Urothelium cell line (cell line): ENCODE data around the gene ADAT1.
"Not testable (repeated sequence)": the region's sequence is repeated elsewhere in the genome, so short reads cannot be mapped to it uniquely, and the experiment has no call there.

ENCODE experiments used
- DNase-seq: peaks from one replicate; pipeline ENCODE4 v3.0.0; 2011; ENCODE audit warnings: low spot score, mixed read lengths
- FAIRE-seq: peaks from 2 replicates; lab custom pipeline; 2011; peaks lifted over from hg19 to GRCh38; lab: Jason Lieb, UNC

Gene ADAT1

DNA sequence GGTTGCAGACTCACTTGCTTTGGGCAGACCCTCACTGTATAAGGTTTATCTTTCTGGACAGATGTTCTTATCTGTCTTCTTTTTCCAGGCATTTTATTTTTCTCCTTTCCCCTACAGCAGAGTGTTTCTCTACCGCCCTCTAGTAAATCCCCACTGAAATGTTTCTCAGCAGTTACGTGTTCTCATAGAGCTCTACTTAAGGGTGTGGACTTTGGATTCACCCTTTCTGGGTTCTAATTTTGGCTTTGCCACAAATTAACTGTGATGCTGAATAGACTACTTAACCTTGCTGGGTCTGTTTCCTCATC lies 2.0 kb downstream of the ADAT1 start:
- DNase-seq: peak; percentile 44
- FAIRE-seq: no peak

- FAIRE-seq: no peak
- DNase-seq: no peak
Observed at GRCh38 chr16:75620326-75621169, 2.5 kb downstream of the ADAT1 start.

DNA sequence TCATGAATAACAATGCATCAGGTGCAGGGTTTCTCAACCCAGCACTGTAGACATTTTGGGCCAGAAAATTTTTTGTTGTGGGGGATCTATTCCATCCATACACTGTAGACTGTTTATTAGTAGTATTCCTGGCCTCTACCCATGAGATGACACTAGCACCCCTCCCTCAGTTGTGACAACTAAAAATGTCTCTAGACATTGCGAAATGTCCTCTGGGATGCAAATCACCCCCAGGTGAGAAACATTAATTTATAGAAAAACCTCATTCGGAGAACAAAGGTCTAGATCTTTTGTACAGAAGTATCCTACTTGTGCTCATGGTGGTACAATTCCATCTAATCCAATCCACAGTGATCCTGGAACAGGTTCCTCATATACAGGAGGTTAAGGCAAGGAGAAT lies 4.3 kb downstream of the ADAT1 start:
- FAIRE-seq: no peak

DNA sequence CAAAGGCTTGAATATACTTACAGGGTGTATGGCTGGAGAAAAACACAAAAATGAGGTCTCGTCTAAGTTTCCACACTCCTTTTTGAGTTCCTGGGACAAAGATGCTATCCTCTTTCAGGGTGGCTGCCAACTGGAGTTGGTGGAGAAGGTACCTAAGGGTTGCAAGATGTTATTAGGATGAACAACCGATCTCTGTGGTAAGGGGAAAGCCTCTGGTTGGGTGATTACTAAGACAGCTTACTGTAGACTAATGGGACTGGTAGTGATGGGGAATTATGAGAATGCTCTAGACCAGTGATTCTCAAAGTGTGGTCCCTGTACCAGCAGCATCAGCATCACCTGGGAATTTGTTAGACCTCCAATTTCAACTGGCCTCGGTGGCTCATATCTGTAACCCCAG lies 6.0 kb downstream of the ADAT1 start:
- FAIRE-seq: no peak
- DNase-seq: no peak

More for the DNA sequence above, 4.3 kb downstream of the ADAT1 start:
- no peak for DNase-seq

DNA sequence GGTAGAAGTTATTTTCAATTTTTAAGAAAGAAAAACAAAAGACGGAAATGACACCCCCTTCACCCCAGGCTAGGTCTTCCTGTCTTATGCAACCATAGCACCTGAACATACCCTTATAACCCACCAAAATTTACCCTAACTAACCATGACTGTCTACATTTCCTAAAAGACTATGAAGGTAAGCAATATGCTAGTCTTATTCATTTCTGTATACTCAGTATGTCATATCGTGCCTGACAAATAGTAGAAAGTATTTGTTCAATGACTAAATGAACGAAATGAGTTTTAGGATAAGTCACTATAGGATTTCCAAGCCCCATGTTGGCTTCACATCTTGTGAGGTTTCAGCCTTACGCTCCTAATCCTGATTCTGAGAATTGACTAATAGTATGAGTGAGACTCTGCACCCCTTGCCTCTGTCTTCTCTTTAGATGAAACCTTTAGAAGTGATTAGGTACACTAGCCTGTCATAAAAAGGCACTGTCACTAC lies 6.5 kb downstream of the ADAT1 start:
- no peak for FAIRE-seq
- DNase-seq: no peak

GRCh38 chr16:75615619-75616018 lies 7.5 kb downstream of the ADAT1 start:
- DNase-seq: no peak
- no peak for FAIRE-seq

DNA sequence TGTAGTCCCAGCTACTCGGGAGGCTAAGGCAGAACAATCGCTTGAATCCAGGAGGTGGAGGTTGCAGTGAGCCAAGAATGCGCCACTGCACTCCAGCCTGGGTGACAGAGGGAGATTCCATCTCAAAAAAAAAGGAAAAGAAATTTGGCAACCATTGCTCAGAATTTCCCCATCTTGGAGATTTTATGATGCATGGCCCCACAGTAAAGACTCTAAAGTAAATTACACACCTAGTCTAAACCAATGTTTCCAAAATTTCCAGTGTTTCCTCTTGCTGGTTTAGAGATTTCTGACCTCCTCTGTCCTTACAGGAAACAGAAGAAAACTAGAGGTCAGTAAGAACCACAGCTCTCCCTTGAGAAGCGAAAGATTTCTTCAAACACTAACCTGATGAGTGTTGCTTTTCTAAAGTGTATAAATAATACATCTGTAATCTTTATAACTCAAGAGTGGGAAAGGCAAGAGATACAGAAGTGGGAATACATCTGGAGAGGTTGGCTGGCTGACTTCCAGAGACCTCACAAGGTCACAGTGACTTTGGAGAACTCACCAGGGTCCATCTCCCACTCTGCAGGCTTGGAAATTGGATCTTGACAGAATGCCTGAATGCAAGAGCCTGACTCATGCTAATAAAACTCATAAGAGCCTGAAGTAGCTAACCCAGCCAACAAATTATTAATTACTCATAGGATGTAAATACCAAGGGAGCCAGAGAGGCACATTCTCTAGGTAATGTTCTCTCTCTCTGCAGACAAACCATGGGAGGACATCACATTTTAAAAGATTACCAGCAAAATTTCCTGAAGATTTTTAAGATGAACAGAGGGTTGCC lies 8.8 kb downstream of the ADAT1 start:
- FAIRE-seq (no peak), DNase-seq (no peak)

- FAIRE-seq (no peak), DNase-seq (no peak)
Observed at GRCh38 chr16:75606507-75606906, 16.6 kb downstream of the ADAT1 start.

GRCh38 chr16:75603241-75603640 lies 19.8 kb downstream of the ADAT1 start:
- DNase-seq (no peak), FAIRE-seq (no peak)

- DNase-seq (no peak), FAIRE-seq (no peak)
Observed at GRCh38 chr16:75599452-75600277, 23.4 kb downstream of the ADAT1 start.

DNA sequence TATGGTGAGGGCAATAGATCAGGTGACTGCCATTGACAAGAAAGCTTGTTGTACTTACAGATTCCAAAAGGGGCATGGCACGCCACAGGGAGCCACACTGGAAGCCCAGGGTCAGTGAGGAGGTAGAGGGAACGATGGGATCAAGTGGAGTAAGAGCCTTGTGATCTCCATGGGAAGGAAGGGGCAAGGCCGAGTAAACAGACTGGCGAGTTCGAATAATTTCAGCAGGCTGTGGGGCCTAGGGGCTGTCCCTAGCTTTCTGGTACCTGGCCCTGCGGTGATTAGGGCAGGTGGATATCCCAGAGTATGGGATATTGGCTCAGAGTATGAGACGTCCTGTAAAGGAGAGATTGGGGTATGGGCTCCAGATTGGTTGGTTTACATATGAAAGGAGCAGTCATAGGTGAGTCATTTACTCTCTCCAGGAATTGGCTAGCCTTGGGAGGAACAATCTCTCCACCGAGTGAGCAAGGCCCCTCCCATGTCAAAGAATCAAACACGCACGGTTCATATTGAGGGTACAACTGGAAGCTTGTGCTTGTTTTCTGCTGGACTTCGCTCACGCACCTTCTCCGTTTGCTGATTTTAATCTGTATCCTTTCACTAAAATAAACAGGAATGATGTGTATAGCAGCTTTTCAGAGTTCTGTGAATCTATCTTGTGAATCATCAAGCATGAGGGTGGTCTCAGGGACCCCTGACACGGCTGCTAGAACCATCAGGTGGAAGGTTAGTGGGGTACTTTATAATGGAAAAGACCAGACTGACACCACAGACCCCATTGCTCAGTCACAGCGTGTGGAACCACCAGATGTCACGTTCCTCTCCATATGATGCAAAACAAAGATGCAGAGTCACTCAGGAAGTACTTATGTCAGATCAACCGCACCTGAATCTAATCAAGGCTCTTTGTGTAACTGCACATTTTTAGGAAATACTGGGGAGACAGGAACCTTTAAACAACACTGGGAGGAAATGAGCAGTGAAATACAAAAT lies 29.0 kb downstream of the ADAT1 start:
- DNase-seq (peak; percentile 10), FAIRE-seq (no peak)

- FAIRE-seq (no peak), DNase-seq (no peak)
Observed at GRCh38 chr16:75593308-75593707, 29.8 kb downstream of the ADAT1 start.

DNA sequence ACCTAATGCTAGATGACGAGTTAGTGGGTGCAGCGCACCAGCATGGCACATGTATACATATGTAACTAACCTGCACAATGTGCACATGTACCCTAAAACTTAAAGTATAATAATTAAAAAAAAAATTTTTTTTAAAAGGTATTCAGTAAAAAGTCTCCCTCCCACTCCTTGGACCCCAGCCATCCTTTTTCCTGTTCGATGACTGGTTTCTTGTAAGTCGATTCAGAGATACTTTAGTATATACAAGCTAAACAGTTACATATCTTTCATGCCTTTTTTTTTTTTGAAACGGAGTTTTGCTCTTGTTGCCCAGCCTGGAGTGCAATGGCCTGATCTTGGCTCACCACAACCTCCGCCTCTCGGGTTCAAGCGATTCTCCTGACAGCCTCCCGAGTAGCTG lies 31.2 kb downstream of the ADAT1 start:
- not testable (repeated sequence) for FAIRE-seq, DNase-seq

GRCh38 chr16:75590920-75591843 lies 31.9 kb downstream of the ADAT1 start:
- DNase-seq (no peak), FAIRE-seq (no peak)

DNA sequence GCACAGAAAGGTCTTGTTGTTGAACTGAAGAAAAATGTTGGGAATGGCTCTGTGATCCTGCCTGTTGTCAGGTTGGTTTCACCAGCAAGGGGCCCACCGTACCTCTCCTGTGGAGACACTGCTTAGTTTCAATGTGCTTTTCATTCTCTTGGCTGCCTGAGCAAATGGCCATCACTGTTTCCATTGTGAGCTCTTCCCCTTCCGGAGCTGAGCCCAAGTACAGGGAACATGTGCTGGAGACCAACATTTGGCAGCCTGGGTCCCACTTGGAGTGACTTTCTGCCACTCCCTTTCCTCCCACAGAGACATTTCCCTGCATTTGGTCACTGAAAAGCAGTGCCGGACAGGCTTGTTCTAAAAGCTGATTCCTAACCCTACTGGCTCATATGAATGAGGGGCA lies 33.8 kb downstream of the ADAT1 start:
- no peak for FAIRE-seq
- no peak for DNase-seq

DNA sequence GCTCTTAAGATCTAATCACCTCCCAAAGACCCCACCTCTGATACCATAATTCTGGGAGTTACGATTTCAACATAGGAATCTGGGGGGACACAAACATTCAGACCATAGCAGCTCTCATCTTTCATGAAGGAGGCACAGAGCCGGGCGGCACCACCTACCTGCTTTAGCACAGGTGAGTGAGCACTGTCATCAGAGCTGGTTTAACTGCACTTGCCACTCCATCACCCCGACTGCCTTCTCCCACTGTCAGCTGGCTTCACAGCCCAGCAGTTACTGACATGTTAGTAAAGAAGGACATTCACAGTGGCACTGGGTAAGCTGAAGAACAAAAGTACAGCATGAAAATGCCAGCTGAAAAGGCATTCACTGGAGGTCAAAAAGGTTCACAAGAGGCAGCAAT lies 34.4 kb downstream of the ADAT1 start:
- no peak for DNase-seq
- no peak for FAIRE-seq

- DNase-seq: no peak
- no peak for FAIRE-seq
Observed at GRCh38 chr16:75584108-75584507, 39.0 kb downstream of the ADAT1 start.

DNA sequence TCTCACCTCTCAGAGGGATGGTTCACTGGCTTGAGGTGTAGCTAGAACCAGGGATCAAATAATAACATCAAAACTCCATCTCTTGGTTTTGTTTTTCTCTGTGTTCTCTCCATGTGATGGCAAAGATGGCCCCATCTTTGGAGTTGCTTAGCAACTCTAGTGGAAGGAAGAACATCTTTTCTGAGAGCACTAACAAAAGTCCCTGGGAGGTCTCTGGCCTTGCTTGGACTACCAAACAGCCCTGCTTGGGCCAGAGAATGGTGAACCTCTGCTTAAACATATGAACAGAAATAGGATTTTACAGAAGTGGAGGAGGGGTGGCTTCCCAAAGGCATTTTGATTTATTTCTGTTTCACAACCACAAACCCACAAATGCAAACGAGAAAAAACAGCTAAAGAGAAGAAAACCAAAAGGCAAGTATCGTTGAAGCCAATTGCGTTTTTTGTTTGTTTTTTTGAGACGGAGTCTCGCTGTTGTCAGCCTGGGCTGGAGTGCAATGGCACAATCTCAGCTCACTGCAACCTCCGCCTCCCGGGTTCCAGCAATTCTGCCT lies 43.7 kb downstream of the ADAT1 start:
- FAIRE-seq (no peak), DNase-seq (no peak)

DNA sequence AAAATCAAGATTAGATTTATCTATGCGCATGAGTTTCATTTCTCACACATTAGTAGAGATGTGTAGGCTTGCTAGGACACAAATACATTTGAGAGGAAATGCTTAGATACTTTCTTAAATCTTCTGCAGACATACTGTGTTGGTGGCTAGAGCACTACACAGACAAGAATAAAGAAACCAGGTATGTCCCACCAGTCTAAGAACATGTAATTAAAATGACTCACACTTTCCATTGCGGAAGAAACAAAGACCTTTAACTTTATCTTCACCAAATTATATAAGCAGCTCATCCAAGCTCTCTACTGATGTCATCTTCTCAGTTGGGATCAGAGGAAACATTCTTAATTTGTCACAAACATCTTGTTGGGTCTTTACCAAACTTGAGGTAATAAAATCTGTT lies 44.4 kb downstream of the ADAT1 start:
- FAIRE-seq (no peak), DNase-seq (no peak)
